DND-41 (cell line): ENCODE results near the gene THRB.

Source experiments
- ATAC-seq: fragments of 200-7000 bp; cut with Tn5 transposase; 3 replicates; pipeline ENCODE4 v1.9.1; 2021; ENCODE audit warnings: low read depth; ENCODE audit not compliant: insufficient read depth
- DNase-seq: peaks from one replicate; pipeline ENCODE4 v3.0.0-alpha.2; 2020
- H2AFZ ChIP-seq: 2 replicates; pipeline ENCODE4 v1.6.0; 2012; ENCODE audit warnings: low read depth, low read length
- H3K27ac ChIP-seq: 2 replicates; pipeline ENCODE4 v1.5.1; 2012; ENCODE audit warnings: low read length, inconsistent platforms
- H3K27me3 ChIP-seq: fragments of 200-600 bp; sonication (generic); 2 replicates; pipeline ENCODE4 v1.6.0; 2012; ENCODE audit warnings: low read length, mild to moderate bottlenecking, inconsistent platforms; ENCODE audit not compliant: insufficient read depth, poor library complexity
- H3K36me3 ChIP-seq: 2 replicates; pipeline ENCODE4 v1.5.1; 2012; ENCODE audit warnings: low read length, inconsistent platforms; ENCODE audit not compliant: insufficient read depth
- H3K4me1 ChIP-seq: 2 replicates; pipeline ENCODE4 v1.5.1; 2012; ENCODE audit warnings: mild to moderate bottlenecking, low read length; ENCODE audit not compliant: insufficient read depth
- H3K4me2 ChIP-seq: 2 replicates; pipeline ENCODE4 v1.6.0; 2012; ENCODE audit warnings: mild to moderate bottlenecking, moderate library complexity, low read length, inconsistent platforms; ENCODE audit not compliant: insufficient read depth
- H3K4me3 ChIP-seq, 2 experiments: fragments of 200-600 bp in 1 of 2; shearing (Covaris generic) in 1 of 2; 2 replicates each; pipeline ENCODE4 v1.5.1; 2012 to 2016; ENCODE audit warnings: inconsistent platforms in 2 of 2, low read length in 2 of 2, mild to moderate bottlenecking in 2 of 2, low read depth in 1 of 2, moderate library complexity in 1 of 2
- H3K79me2 ChIP-seq: 2 replicates; pipeline ENCODE4 v1.6.0; 2012; ENCODE audit warnings: low read length, inconsistent platforms; ENCODE audit not compliant: insufficient read depth
- H3K9ac ChIP-seq: 2 replicates; pipeline ENCODE4 v1.6.0; 2012; ENCODE audit warnings: low read depth, mild to moderate bottlenecking, inconsistent platforms, low read length, moderate library complexity
- H3K9me3 ChIP-seq: 2 replicates; pipeline ENCODE4 v1.5.1; 2012; ENCODE audit warnings: low read length, moderate library complexity, mild to moderate bottlenecking, inconsistent platforms; ENCODE audit not compliant: insufficient read depth, severe bottlenecking
- H4K20me1 ChIP-seq: 2 replicates; pipeline ENCODE4 v1.6.0; 2012; ENCODE audit warnings: low read length; ENCODE audit not compliant: insufficient read depth
- CTCF ChIP-seq: IDR thresholded peaks from 2 replicates; pipeline ENCODE4 v1.5.1; 2012; ENCODE audit warnings: borderline replicate concordance, low read length, moderate library complexity, mild to moderate bottlenecking; ENCODE audit not compliant: poor library complexity, severe bottlenecking; ENCODE audit errors: extremely low read depth
- EZH2 ChIP-seq: IDR thresholded peaks from 3 replicates; pipeline ENCODE4 v1.6.1; 2012; ENCODE audit warnings: borderline replicate concordance, low read depth, mild to moderate bottlenecking, moderate library complexity, low read length, inconsistent platforms; ENCODE audit not compliant: severe bottlenecking

THRB gene

GRCh38 chr3:24259901-24260512 lies 234.6 kb downstream of the THRB start:
- Histone ChIP-seq H3K4me2 (no peak overlapping the region), H3K4me1 (no peaks in the 10 kb centered on the region), H4K20me1 (no peaks in the 10 kb centered on the region), H3K9me3 (no peaks in the 10 kb centered on the region), H3K36me3 (no peaks in the 10 kb centered on the region), H3K79me2 (no peaks in the 10 kb centered on the region), H3K9ac (no peak overlapping the region), H3K4me3 (no peak overlapping the region), H2AFZ (no peak overlapping the region), H3K27ac (no peak overlapping the region), H3K27me3 (no peaks in the 10 kb centered on the region)
- no peak for TF ChIP-seq EZH2
- no peak for TF ChIP-seq CTCF
- DNase-seq (no peak), ATAC-seq (no peak)

DNA sequence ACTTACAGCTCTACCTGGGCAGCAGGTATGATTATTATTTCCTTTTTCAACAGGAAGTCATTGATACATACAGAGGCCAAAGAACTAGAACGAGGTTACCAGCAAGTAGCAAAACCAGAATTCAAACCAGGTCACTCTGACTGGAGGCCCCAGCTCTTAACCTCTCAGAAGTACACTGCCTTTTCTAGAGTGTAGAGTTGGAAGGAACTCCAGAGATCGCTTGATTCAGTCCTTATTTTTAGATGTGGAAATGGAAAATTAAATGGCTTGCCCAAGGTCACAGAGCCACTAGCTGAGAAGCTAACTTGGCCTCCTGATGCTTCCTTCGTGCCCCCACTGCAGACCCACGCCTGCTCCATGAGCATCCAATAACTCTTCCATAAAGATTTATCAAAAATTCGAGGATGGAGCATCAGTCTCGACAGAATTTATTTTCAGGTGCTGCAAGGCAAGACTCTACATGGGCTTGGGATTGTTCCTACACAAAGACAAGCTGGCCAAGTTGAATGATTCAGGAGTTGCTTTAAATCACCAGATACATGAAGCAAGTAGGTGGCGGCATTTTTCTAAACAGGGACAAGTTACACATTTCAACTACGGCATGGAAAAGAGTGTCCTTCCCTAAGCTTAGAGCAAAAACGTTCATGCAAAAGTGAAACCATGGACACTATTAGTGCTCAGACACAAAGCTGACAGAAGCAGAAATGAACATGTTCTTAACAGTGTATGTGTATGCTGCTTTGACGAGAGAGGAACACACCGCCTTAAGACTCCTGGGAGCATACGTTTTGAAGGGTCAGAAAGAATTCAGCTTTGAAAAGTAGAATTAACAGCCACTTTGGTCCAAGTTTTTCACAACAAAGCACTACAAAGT lies 235.7 kb downstream of the THRB start:
- Histone ChIP-seq H4K20me1 (no peaks in the 10 kb centered on the region), H3K4me1 (no peaks in the 10 kb centered on the region), H3K27ac (no peak overlapping the region), H2AFZ (no peak overlapping the region), H3K79me2 (no peaks in the 10 kb centered on the region), H3K9ac (no peak overlapping the region), H3K4me2 (no peak overlapping the region), H3K36me3 (no peaks in the 10 kb centered on the region), H3K4me3 (no peak overlapping the region), H3K9me3 (no peaks in the 10 kb centered on the region), H3K27me3 (no peaks in the 10 kb centered on the region)
- no peak for ATAC-seq
- no peak for DNase-seq
- TF ChIP-seq CTCF: no peak
- no peak for TF ChIP-seq EZH2

GRCh38 chr3:24258260-24258659 lies 236.4 kb downstream of the THRB start:
- DNase-seq: no peak
- no peaks in the 10 kb centered on the region for H4K20me1 ChIP-seq
- no peak overlapping the region for H2AFZ ChIP-seq
- TF ChIP-seq CTCF (no peak), EZH2 (no peak)
- H3K9me3 ChIP-seq: no peaks in the 10 kb centered on the region
- H3K4me2 ChIP-seq: no peak overlapping the region
- no peaks in the 10 kb centered on the region for H3K4me1 ChIP-seq
- H3K36me3 ChIP-seq: no peaks in the 10 kb centered on the region
- no peaks in the 10 kb centered on the region for H3K27me3 ChIP-seq
- H3K4me3 ChIP-seq: no peak overlapping the region
- no peaks in the 10 kb centered on the region for H3K79me2 ChIP-seq
- no peak overlapping the region for H3K27ac ChIP-seq
- no peak for ATAC-seq
- no peak overlapping the region for H3K9ac ChIP-seq

DNA sequence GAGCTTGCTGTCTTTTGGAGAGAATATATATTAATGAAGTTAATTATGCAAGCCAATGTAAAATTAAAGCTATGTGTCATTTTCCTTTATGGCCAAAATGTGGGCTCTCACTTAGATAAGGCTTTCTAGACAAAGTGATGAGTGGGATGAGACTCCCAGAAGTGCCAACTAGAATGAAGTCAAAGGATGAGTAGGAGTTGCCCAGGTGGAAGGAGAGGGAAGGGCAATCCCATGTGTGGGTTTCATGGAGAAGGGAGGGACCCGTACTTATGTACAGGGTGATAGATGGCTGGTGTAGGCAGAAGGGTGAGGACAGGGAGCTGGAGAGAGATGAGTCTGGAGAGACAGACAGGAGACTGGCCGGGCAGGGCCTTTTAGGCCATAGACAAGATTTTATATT lies 239.2 kb downstream of the THRB start:
- Histone ChIP-seq H2AFZ (no peak overlapping the region), H4K20me1 (no peaks in the 10 kb centered on the region), H3K4me1 (no peaks in the 10 kb centered on the region), H3K27ac (no peak overlapping the region), H3K9ac (no peak overlapping the region), H3K79me2 (no peaks in the 10 kb centered on the region), H3K9me3 (no peaks in the 10 kb centered on the region), H3K27me3 (no peaks in the 10 kb centered on the region), H3K36me3 (no peaks in the 10 kb centered on the region), H3K4me2 (no peak overlapping the region), H3K4me3 (no peak overlapping the region)
- no peak for ATAC-seq
- no peak for DNase-seq
- no peak for TF ChIP-seq CTCF
- TF ChIP-seq EZH2: no peak
